ENCODE results near the gene HGF.

GRCh38 chr7:81740403-81740802 lies 29.4 kb downstream of the HGF start:
- TF ChIP-seq NFYB (CRISPR knock-in tag; conservative IDR thresholded peaks at IDR 0.05; ENCODE audit: low read depth) (no peak), HMGXB4 (CRISPR knock-in tag; IDR thresholded peaks at IDR 0.05) (no peak), ZNF121 (CRISPR knock-in tag; IDR thresholded peaks at IDR 0.05) (no peak), CTCF (IDR thresholded peaks at IDR 0.05) (no peak), ZNF317 (CRISPR knock-in tag; IDR thresholded peaks at IDR 0.05; ENCODE audit: borderline replicate concordance, low read depth) (no peak), ATF3 (CRISPR knock-in tag; conservative IDR thresholded peaks at IDR 0.05) (no peak), FOXJ3 (CRISPR knock-in tag; IDR thresholded peaks at IDR 0.05; ENCODE audit: borderline replicate concordance) (no peak), ZNF512 (CRISPR knock-in tag; IDR thresholded peaks at IDR 0.05; ENCODE audit: borderline replicate concordance) (no peak), CDX4 (CRISPR knock-in tag; IDR thresholded peaks at IDR 0.05; ENCODE audit: borderline replicate concordance) (no peak), TEAD4 (CRISPR knock-in tag; IDR thresholded peaks at IDR 0.05) (no peak), AR (CRISPR knock-in tag; IDR thresholded peaks at IDR 0.05) (no peak)
